GM12878 (cell line): ENCODE results near the gene NTMT2. TPM values are rescaled to one million over a fixed set of nuclear protein-coding genes. Genes with fewer than 3 reads are reported as not detected.

Experiments used
- ATAC-seq: fragments of 200-7000 bp; cut with Tn5 transposase; 3 replicates; pipeline ENCODE4 v1.9.1; 2020; ENCODE audit warnings: mild to moderate bottlenecking, moderate library complexity
- BruUV-seq: library from RNA; stranded (reverse); fragments of 400-500 nt; replicated peaks from 2 replicates; lab custom pipeline; 2021; lab: Mats Ljungman, UMichigan
- CTCF ChIA-PET: fragments of 300-600 bp; sonication (Branson Sonifier 250); formaldehyde crosslinking; extraction: SDS; loops from one replicate; lab custom pipeline; 2021; ENCODE audit warnings: inconsistent platforms; lab: Yijun Ruan, JAX
- POLR2A ChIA-PET: fragments of 350-600 bp; formaldehyde crosslinking; extraction: SDS; loops from one replicate; lab custom pipeline; 2021; ENCODE audit warnings: inconsistent platforms; lab: Charles Lee
- RAD21 ChIA-PET: fragments of 300-600 bp; sonication (Branson Sonifier 250); formaldehyde crosslinking; loops from one replicate; lab custom pipeline; 2023; ENCODE audit warnings: antibody characterized with exemption; ENCODE audit not compliant: unreplicated experiment; lab: Charles Lee
- SMC1A ChIA-PET: fragments of 300-600 bp; sonication (Branson Sonifier 250); formaldehyde crosslinking; loops from one replicate; lab custom pipeline; 2023; ENCODE audit not compliant: unreplicated experiment, uncharacterized antibody; lab: Charles Lee
- DNase-seq: peaks from one replicate; pipeline ENCODE4 v3.0.0-alpha.2; 2011; ENCODE audit warnings: low read depth, low spot score
- FAIRE-seq: peaks from 3 replicates; lab custom pipeline; 2011; peaks lifted over from hg19 to GRCh38; lab: Jason Lieb, UNC
- H2AFZ ChIP-seq: 2 replicates; pipeline ENCODE4 v1.6.0; 2011; ENCODE audit warnings: low read depth, low read length, control low read depth; ENCODE audit not compliant: control insufficient read depth
- H3K27ac ChIP-seq: 2 replicates; pipeline ENCODE4 v1.5.1; 2011; ENCODE audit warnings: control low read depth; ENCODE audit not compliant: control insufficient read depth, insufficient read depth
- H3K27me3 ChIP-seq, 2 experiments: replicated peaks in 1 of 2; 2 replicates each; pipeline versions ENCODE4 v1.6.0 to v1.6.1; 2011; ENCODE audit warnings: low read length in 1 of 2; ENCODE audit not compliant: control insufficient read depth in 2 of 2, insufficient read depth in 2 of 2
- H3K36me3 ChIP-seq, 2 experiments: 2 replicates each; pipeline ENCODE4 v1.5.1; 2011; ENCODE audit warnings: low read length in 1 of 2; ENCODE audit not compliant: control insufficient read depth in 2 of 2, insufficient read depth in 2 of 2
- H3K4me1 ChIP-seq: 2 replicates; pipeline ENCODE4 v1.6.1; 2011; ENCODE audit warnings: mild to moderate bottlenecking, low read length, moderate library complexity, mixed read lengths; ENCODE audit not compliant: control insufficient read depth, insufficient read depth
- H3K4me2 ChIP-seq: 2 replicates; pipeline ENCODE4 v1.6.0; 2011; ENCODE audit warnings: control low read depth; ENCODE audit not compliant: control insufficient read depth, insufficient read depth
- H3K4me3 ChIP-seq: fragments of 200-600 bp; sonication (generic); 2 replicates; pipeline ENCODE4 v1.5.1; 2016
- H3K79me2 ChIP-seq: 2 replicates; pipeline ENCODE4 v1.6.0; 2011; ENCODE audit warnings: low read length; ENCODE audit not compliant: control insufficient read depth, insufficient read depth
- H3K9ac ChIP-seq: 2 replicates; pipeline ENCODE4 v1.8.0; 2011; ENCODE audit warnings: low read length, control low read depth, mixed read lengths; ENCODE audit not compliant: control insufficient read depth, insufficient read depth
- H3K9me3 ChIP-seq: replicated peaks from 3 replicates; pipeline ENCODE4 v1.5.1; 2011; ENCODE audit warnings: mild to moderate bottlenecking, low read length; ENCODE audit not compliant: control insufficient read depth, insufficient read depth
- H4K20me1 ChIP-seq: 2 replicates; pipeline ENCODE4 v1.6.0; 2011; ENCODE audit not compliant: control insufficient read depth, insufficient read depth
- BHLHE40 ChIP-seq, 2 experiments: fragments of 450-650 bp in 1 of 2; IDR thresholded peaks; 2 replicates each; pipeline ENCODE4 v1.6.1; 2011 to 2017; ENCODE audit warnings: low read depth in 2 of 2, borderline replicate concordance in 1 of 2, improper control_type of control experiment in 1 of 2, low read length in 1 of 2, mild to moderate bottlenecking in 1 of 2
- CBFB ChIP-seq: IDR thresholded peaks from 2 replicates; pipeline ENCODE4 v1.6.1; 2016; ENCODE audit warnings: antibody characterized with exemption, low read depth
- CEBPB ChIP-seq, 2 experiments: fragments of 150-350 bp in 1 of 2; IDR thresholded peaks; 2 replicates each; pipeline ENCODE4 v1.6.1; 2012 to 2014; ENCODE audit warnings: low read depth in 2 of 2, low read length in 2 of 2, borderline replicate concordance in 1 of 2, inconsistent platforms in 1 of 2
- DPF2 ChIP-seq: fragments of 450-650 bp; IDR thresholded peaks from 2 replicates; pipeline ENCODE4 v1.6.1; 2017; ENCODE audit warnings: mild to moderate bottlenecking
- EED ChIP-seq: sonication (generic); IDR thresholded peaks from 2 replicates; pipeline ENCODE4 v1.6.1; 2016; ENCODE audit warnings: antibody characterized with exemption, low read depth
- FOXK2 ChIP-seq: fragments of 450-650 bp; IDR thresholded peaks from 2 replicates; pipeline ENCODE4 v1.6.1; 2017; ENCODE audit warnings: mild to moderate bottlenecking, moderate library complexity
- KLF5 ChIP-seq: fragments of 450-650 bp; IDR thresholded peaks from 2 replicates; pipeline ENCODE4 v1.6.1; 2014; ENCODE audit warnings: mild to moderate bottlenecking; ENCODE audit not compliant: partially characterized antibody
- MTA3 ChIP-seq: IDR thresholded peaks from 2 replicates; pipeline ENCODE4 v1.6.1; 2012; ENCODE audit warnings: low read length, inconsistent platforms, borderline replicate concordance
- MXI1 ChIP-seq: fragments of 150-350 bp; IDR thresholded peaks from 2 replicates; pipeline ENCODE4 v1.6.1; 2011; ENCODE audit warnings: low read depth, mild to moderate bottlenecking, inconsistent platforms, low read length, improper control_type of control experiment
- NR2C1 ChIP-seq: fragments of 450-650 bp; IDR thresholded peaks from 2 replicates; pipeline ENCODE4 v1.6.1; 2017; ENCODE audit warnings: antibody characterized with exemption, mild to moderate bottlenecking, moderate library complexity
- NRF1 ChIP-seq: conservative IDR thresholded peaks from 2 replicates; pipeline ENCODE4 v1.6.1; 2011; ENCODE audit warnings: mild to moderate bottlenecking, low read depth, low read length, improper control_type of control experiment
- TBL1XR1 ChIP-seq: IDR thresholded peaks from 2 replicates; pipeline ENCODE4 v1.6.1; 2012; ENCODE audit warnings: low read depth, low read length, improper control_type of control experiment
- ZNF24 ChIP-seq: fragments of 450-650 bp; IDR thresholded peaks from 2 replicates; pipeline ENCODE4 v1.6.1; 2017; ENCODE audit warnings: antibody characterized with exemption, mild to moderate bottlenecking
- ZNF622 ChIP-seq: fragments of 450-650 bp; IDR thresholded peaks from 2 replicates; pipeline ENCODE4 v1.6.1; 2017; ENCODE audit warnings: mild to moderate bottlenecking, inconsistent platforms
- ZZZ3 ChIP-seq: IDR thresholded peaks from 2 replicates; pipeline ENCODE4 v1.6.1; 2011; ENCODE audit warnings: low read depth; ENCODE audit not compliant: control insufficient read depth, insufficient read length
- WGBS: methylation state at CpG from one replicate; pipeline ENCODE4 v1.1.6; 2016; ENCODE audit warnings: low lambda C conversion rate; ENCODE audit not compliant: insufficient replicate concordance, insufficient coverage; ENCODE audit errors: missing lambda C conversion rate; 5-methylcytosine and 5-hydroxymethylcytosine counted together
- in situ Hi-C: fragments of 300-500 bp; cut with MboI; formaldehyde crosslinking; loops from 9 replicates; pipeline ENCODE4 v1.14.3; 2018; ENCODE audit warnings: mixed read lengths
- intact Hi-C: fragments of 100-400 bp; cut with micrococcal nuclease; formaldehyde crosslinking; loops from one replicate; pipeline ENCODE4 v1.14.2; 2022; ENCODE audit not compliant: unreplicated experiment
- polyA plus RNA-seq, 11 experiments: library from polyadenylated mRNA; depleted of rRNA in 4 of 11; unstranded in 6 of 11; stranded (reverse) in 5 of 11; fragments of >200 nt; fragmentation: Nextera tagmentation in 4 of 11; fragmentation: Illumina TruSeq in 1 of 11; extraction: Ambion mirVana in 4 of 11; extraction: Trizol in 1 of 11; gene quantifications; 1 replicate in 1 of 11; 2 replicates in 10 of 11; pipeline versions ENCODE4 v1.2.1 to v1.2.3, GENCODE V29; 2011 to 2016; ENCODE audit warnings: inconsistent platforms in 2 of 11, missing spikeins in 2 of 11, low read depth in 1 of 11
- total RNA-seq, 4 experiments: library from RNA; depleted of rRNA in 3 of 4; stranded (reverse); fragments of >200 nt in 3 of 4; fragmentation: Illumina TruSeq in 1 of 4; extraction: Trizol in 1 of 4; gene quantifications; 2 replicates each; pipeline versions ENCODE4 v1.2.1 to v1.2.3, GENCODE V29; 2013 to 2021
- TF ChIP-seq, protein P1 (sequence below): fragments of 150-350 bp; IDR thresholded peaks from 2 replicates; pipeline ENCODE4 v1.6.1; 2014; ENCODE audit warnings: mild to moderate bottlenecking, low read depth, low read length
- TF ChIP-seq, protein P2 (sequence below): fragments of 450-650 bp; IDR thresholded peaks from 2 replicates; pipeline ENCODE4 v1.6.1; 2018; ENCODE audit warnings: mild to moderate bottlenecking, low read depth, moderate library complexity; ENCODE audit not compliant: partially characterized antibody
- TF ChIP-seq, protein P3 (sequence below): fragments of 450-650 bp; IDR thresholded peaks from 2 replicates; pipeline ENCODE4 v1.6.1; 2014; ENCODE audit warnings: mild to moderate bottlenecking

Gene NTMT2
- total and polyA plus RNA-seq, 10 of the 15 experiments (the other 5 are each of a cell fraction or from before 2014, with no cell fraction given), result not detected

DNA sequence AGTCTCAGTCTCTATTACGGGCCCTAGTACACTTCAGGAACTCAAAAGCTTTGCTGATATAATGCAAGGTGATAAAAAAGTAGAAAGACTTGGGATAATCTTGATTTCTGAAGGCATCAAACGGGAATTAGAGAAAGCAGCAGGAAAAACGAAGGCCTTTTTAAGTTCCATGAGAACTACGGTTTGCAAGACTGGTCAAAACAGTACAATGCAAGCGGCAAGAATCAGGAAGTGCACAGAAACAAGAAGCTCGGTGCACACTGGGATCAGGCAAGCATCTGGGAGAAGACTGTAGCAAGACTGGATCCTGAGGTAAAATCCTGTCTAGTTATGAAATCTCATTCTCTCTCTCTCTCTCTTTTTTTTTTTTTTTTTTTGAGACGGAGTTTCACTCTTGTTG, 28.6 kb downstream of the NTMT2 start:
- no peaks in the 10 kb centered on the region for H3K79me2 ChIP-seq
- ChIA-PET SMC1A (interaction anchor here (0.6 to 1.7 kb wide), 3 partner anchors 16 to 59 kb away, joined by 3 to 5 read pairs (median 4); no protein-coding TSS in a partner anchor), RAD21 (interaction anchor here (1.2 kb wide), 1 partner anchor 28 kb away, joined by 3 read pairs; no protein-coding TSS in a partner anchor), CTCF (interaction anchor here (1.1 to 1.5 kb wide), 2 partner anchors 14 to 26 kb away, joined by 5 read pairs; no protein-coding TSS in a partner anchor), POLR2A (interaction anchor here (0.7 kb wide), 1 partner anchor 207 kb away, joined by 3 read pairs; no protein-coding TSS in a partner anchor)
- no peaks in the 10 kb centered on the region for H3K9me3 ChIP-seq
- no peak overlapping the region for H2AFZ ChIP-seq
- no peak overlapping the region for H3K4me2 ChIP-seq
- H3K27ac ChIP-seq, result no peak overlapping the region
- no peaks in the 10 kb centered on the region for H3K27me3 ChIP-seq
- no peak for ATAC-seq
- BruUV-seq, result no TSS peak
- DNase-seq, result no peak
- no peaks in the 10 kb centered on the region for H3K4me1 ChIP-seq
- FAIRE-seq, result no peak
- H4K20me1 ChIP-seq, result no peaks in the 10 kb centered on the region
- intact Hi-C loops, result no loop called here
- H3K36me3 ChIP-seq, result no peaks in the 10 kb centered on the region
- 45% methylated on average over 6 of the region's 7 CpGs for WGBS
- in situ Hi-C loops, result no loop called here
- no peak overlapping the region for H3K4me3 ChIP-seq
- no peak overlapping the region for H3K9ac ChIP-seq
- TF ChIP-seq NRF1, result no peak
- no peak for TF ChIP-seq DPF2
- TF ChIP-seq CBFB, result no peak
- no peak for TF ChIP-seq MXI1
- TF ChIP-seq ZNF622, result no peak
- TF ChIP-seq, protein P1, sequence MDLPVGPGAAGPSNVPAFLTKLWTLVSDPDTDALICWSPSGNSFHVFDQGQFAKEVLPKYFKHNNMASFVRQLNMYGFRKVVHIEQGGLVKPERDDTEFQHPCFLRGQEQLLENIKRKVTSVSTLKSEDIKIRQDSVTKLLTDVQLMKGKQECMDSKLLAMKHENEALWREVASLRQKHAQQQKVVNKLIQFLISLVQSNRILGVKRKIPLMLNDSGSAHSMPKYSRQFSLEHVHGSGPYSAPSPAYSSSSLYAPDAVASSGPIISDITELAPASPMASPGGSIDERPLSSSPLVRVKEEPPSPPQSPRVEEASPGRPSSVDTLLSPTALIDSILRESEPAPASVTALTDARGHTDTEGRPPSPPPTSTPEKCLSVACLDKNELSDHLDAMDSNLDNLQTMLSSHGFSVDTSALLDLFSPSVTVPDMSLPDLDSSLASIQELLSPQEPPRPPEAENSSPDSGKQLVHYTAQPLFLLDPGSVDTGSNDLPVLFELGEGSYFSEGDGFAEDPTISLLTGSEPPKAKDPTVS, result no peak
- no peak for TF ChIP-seq NR2C1
- TF ChIP-seq BHLHE40 (IDR thresholded peaks at IDR 0.05; ENCODE audit: borderline replicate concordance in 1 of 2, low read depth in 2 of 2, low read length in 1 of 2), result no peak
- TF ChIP-seq ZZZ3, result no peak
- no peak for TF ChIP-seq CEBPB (IDR thresholded peaks at IDR 0.05; ENCODE audit: borderline replicate concordance in 1 of 2, low read depth in 2 of 2, low read length in 2 of 2)
- no peak for TF ChIP-seq ZNF24
- TF ChIP-seq FOXK2, result no peak
- TF ChIP-seq, protein P2, sequence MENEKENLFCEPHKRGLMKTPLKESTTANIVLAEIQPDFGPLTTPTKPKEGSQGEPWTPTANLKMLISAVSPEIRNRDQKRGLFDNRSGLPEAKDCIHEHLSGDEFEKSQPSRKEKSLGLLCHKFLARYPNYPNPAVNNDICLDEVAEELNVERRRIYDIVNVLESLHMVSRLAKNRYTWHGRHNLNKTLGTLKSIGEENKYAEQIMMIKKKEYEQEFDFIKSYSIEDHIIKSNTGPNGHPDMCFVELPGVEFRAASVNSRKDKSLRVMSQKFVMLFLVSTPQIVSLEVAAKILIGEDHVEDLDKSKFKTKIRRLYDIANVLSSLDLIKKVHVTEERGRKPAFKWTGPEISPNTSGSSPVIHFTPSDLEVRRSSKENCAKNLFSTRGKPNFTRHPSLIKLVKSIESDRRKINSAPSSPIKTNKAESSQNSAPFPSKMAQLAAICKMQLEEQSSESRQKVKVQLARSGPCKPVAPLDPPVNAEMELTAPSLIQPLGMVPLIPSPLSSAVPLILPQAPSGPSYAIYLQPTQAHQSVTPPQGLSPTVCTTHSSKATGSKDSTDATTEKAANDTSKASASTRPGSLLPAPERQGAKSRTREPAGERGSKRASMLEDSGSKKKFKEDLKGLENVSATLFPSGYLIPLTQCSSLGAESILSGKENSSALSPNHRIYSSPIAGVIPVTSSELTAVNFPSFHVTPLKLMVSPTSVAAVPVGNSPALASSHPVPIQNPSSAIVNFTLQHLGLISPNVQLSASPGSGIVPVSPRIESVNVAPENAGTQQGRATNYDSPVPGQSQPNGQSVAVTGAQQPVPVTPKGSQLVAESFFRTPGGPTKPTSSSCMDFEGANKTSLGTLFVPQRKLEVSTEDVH, result no peak
- no peak for TF ChIP-seq EED
- TF ChIP-seq KLF5, result no peak
- TF ChIP-seq, protein P3, sequence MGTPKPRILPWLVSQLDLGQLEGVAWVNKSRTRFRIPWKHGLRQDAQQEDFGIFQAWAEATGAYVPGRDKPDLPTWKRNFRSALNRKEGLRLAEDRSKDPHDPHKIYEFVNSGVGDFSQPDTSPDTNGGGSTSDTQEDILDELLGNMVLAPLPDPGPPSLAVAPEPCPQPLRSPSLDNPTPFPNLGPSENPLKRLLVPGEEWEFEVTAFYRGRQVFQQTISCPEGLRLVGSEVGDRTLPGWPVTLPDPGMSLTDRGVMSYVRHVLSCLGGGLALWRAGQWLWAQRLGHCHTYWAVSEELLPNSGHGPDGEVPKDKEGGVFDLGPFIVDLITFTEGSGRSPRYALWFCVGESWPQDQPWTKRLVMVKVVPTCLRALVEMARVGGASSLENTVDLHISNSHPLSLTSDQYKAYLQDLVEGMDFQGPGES, result no peak
- TF ChIP-seq TBL1XR1, result no peak
- TF ChIP-seq MTA3, result no peak
